Osteocyte (in vitro differentiated cells): ENCODE results near the gene SLC29A1. TPM values are rescaled to one million over a fixed set of nuclear protein-coding genes. Genes with fewer than 3 reads are reported as not detected.
A peak's percentile ranks its signal among the peaks of the same experiment; 100 is the strongest.

ENCODE experiments used
- DNase-seq: peaks from one replicate; pipeline ENCODE4 v3.0.0; 2021; ENCODE audit warnings: mixed read lengths; ENCODE audit not compliant: unreplicated experiment; ENCODE audit errors: extremely low spot score
- H3K27ac Mint-ChIP-seq: one replicate; pipeline ENCODE4 v1.8.0; 2021; ENCODE audit warnings: mild to moderate bottlenecking, mixed read lengths; ENCODE audit not compliant: unreplicated experiment
- H3K27me3 Mint-ChIP-seq: one replicate; pipeline ENCODE4 v1.8.0; 2021; ENCODE audit warnings: mixed read lengths; ENCODE audit not compliant: unreplicated experiment
- H3K36me3 Mint-ChIP-seq: one replicate; pipeline ENCODE4 v1.8.0; 2021; ENCODE audit warnings: mixed read lengths; ENCODE audit not compliant: unreplicated experiment
- H3K4me1 Mint-ChIP-seq: one replicate; pipeline ENCODE4 v1.8.0; 2021; ENCODE audit warnings: mixed read lengths; ENCODE audit not compliant: unreplicated experiment
- H3K4me3 Mint-ChIP-seq: one replicate; pipeline ENCODE4 v1.8.0; 2021; ENCODE audit warnings: mild to moderate bottlenecking, moderate library complexity, mixed read lengths; ENCODE audit not compliant: unreplicated experiment
- H3K9me3 Mint-ChIP-seq: one replicate; pipeline ENCODE4 v1.8.0; 2021; ENCODE audit warnings: mixed read lengths; ENCODE audit not compliant: unreplicated experiment
- CTCF ChIP-seq: fragments of 200-600 bp; sonication (generic); IDR thresholded peaks from 2 replicates; pipeline ENCODE4 v1.5.0; 2021; ENCODE audit warnings: antibody characterized with exemption, mild to moderate bottlenecking, moderate library complexity
- long read RNA-seq: library from polyadenylated mRNA; unstranded; transcript quantifications from one replicate; pipeline ENCODE4 v2.0.0, GENCODE V29; 2021
- total RNA-seq: library from RNA; stranded (reverse); gene quantifications from 2 replicates; pipeline ENCODE4 v1.2.1, GENCODE V29; 2021

The SLC29A1 gene
- 130 and 135 TPM in 2 replicates for total RNA-seq
- long read RNA-seq, transcript SLC29A1-201 (12 exons, 2,159 nt): minor isoform, 7 of 500 reads
- long read RNA-seq, transcript SLC29A1-208 (13 exons, 2,326 nt): minor isoform, 13 of 500 reads
- long read RNA-seq, transcript SLC29A1-209 (13 exons, 2,318 nt): major isoform, 160 of 500 reads
- long read RNA-seq, transcript SLC29A1-206 (13 exons, 2,183 nt): minor isoform, 119 of 500 reads
- long read RNA-seq, partial matches to known transcripts: 28 of 500 reads
- long read RNA-seq, other reads (novel, unspliced or antisense): 169 of 500 reads

- TF ChIP-seq CTCF: no peak
- H3K4me3 Mint-ChIP-seq: peak within 1 kb of the TSS; percentile 77
- peaks cover 81% of the 10 kb centered on the region for H3K4me1 Mint-ChIP-seq
- H3K9me3 Mint-ChIP-seq: no peaks in the 10 kb centered on the region
- H3K27me3 Mint-ChIP-seq: no peaks in the 10 kb centered on the region
- no peaks in the 10 kb centered on the region for H3K36me3 Mint-ChIP-seq
- H3K27ac Mint-ChIP-seq: peak within 1 kb of the TSS; percentile 99
- no peak for DNase-seq
Observed at GRCh38 chr6:44223319-44224028, at the start of gene SLC29A1. TSS of gene SLC29A1 (plus strand) at chr6:44223595. CDS start at chr6:44227314, 3,719 bp downstream.

GRCh38 chr6:44176130-44176761 is 47.1 kb upstream of the SLC29A1 start:
- peaks cover 1% of the 10 kb centered on the region for H3K27me3 Mint-ChIP-seq
- no peak overlapping the region for H3K4me3 Mint-ChIP-seq
- no peak for TF ChIP-seq CTCF
- DNase-seq: no peak
- H3K36me3 Mint-ChIP-seq: no peaks in the 10 kb centered on the region
- H3K4me1 Mint-ChIP-seq: peaks cover 20% of the 10 kb centered on the region
- H3K9me3 Mint-ChIP-seq: no peaks in the 10 kb centered on the region
- no peak overlapping the region for H3K27ac Mint-ChIP-seq

DNA sequence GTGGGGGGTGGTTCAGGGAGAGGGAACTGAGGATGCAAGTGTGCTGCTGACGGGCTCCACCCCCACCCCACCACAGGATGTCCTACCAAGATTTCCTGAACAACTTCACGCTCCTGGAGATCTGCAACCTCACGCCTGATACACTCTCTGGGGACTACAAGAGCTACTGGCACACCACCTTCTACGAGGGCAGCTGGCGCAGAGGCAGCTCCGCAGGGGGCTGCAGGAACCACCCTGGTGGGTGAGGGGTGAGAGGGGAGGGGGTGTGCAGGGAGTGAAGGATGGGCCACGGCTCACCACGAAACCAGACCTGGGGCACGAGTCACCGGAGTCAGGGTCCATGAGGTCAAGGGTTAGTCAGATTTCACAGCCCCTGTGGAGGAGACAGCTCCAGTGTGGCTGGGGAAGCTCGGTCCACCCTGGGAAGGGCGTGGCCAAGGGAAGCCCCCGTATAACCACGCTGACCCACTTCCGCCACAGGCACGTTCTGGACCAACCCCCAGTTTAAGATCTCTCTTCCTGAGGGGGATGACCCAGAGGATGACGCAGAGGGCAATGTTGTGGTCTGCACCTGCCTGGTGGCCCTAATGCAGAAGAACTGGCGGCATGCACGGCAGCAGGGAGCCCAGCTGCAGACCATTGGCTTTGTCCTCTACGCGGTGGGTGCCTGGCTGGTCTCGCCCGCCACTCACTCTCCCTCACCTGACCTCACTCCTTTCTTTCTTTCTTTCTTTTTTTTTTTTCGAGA is 46.5 kb upstream of the SLC29A1 start:
- no peak overlapping the region for H3K27ac Mint-ChIP-seq
- H3K36me3 Mint-ChIP-seq: no peaks in the 10 kb centered on the region
- H3K4me3 Mint-ChIP-seq: no peak overlapping the region
- H3K9me3 Mint-ChIP-seq: no peaks in the 10 kb centered on the region
- TF ChIP-seq CTCF: no peak
- peaks cover 20% of the 10 kb centered on the region for H3K4me1 Mint-ChIP-seq
- no peak for DNase-seq
- H3K27me3 Mint-ChIP-seq: no peaks in the 10 kb centered on the region

- DNase-seq: no peak
- Mint-ChIP-seq H3K27ac (no peak overlapping the region), H3K4me3 (no peak overlapping the region), H3K36me3 (no peaks in the 10 kb centered on the region), H3K27me3 (no peaks in the 10 kb centered on the region), H3K4me1 (peaks cover 16% of the 10 kb centered on the region), H3K9me3 (no peaks in the 10 kb centered on the region)
- TF ChIP-seq CTCF: no peak
Observed at GRCh38 chr6:44177691-44178423, 45.5 kb upstream of the SLC29A1 start.
